GM18951 (cell line): Measurements from ENCODE around the gene ADK.

Experiments used
- POLR2A ChIP-seq: IDR thresholded peaks from 4 replicates; pipeline ENCODE4 v1.6.1; 2011; ENCODE audit warnings: mild to moderate bottlenecking; ENCODE audit not compliant: insufficient read length, insufficient read depth; ENCODE audit errors: extremely low read depth
- in situ Hi-C: fragments of 300-500 bp; cut with MboI; formaldehyde crosslinking; loops from one replicate; pipeline ENCODE4 v1.12.0; 2022; ENCODE audit warnings: low sequenced_read_pairs, mixed read lengths, inconsistent platforms; ENCODE audit not compliant: unreplicated experiment

Gene ADK

DNA sequence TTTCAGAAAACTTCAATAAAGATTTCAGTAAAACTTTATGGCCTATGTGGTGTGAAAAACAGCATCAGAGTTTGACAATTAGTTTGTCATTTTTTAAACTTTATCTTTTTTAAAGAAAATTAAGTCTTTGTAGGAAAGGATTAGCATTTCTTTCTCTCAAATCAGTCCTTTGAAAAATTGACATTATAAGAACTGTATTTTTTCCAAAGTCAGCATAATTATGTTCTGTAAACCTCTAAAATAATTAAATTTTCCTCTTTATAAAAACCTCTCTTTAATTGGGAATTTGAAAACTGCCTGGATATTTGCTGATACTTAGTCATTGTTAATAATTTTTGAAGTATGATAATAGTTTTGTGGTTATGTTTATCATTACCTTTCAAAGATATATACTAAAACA is 448.7 kb downstream of the ADK start:
- no peak for TF ChIP-seq POLR2A
- in situ Hi-C loops: no loop called here

DNA sequence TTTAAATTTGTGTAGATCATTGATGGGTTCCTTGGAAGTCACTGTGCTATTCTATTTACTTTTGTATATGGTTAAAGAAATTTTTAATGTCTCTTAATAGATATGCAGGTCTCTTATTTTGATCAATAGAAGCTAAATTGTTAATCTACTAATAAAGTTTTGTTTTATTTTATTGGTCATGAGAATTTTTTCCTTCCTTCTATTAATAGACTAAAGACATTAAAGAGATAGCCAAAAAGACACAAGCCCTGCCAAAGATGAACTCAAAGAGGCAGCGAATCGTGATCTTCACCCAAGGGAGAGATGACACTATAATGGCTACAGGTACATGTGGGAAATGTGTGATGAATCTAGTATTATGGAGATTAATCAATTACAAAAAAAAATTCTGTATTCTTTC is 449.1 kb downstream of the ADK start:
- TF ChIP-seq POLR2A: no peak
- in situ Hi-C loops: no loop called here

DNA sequence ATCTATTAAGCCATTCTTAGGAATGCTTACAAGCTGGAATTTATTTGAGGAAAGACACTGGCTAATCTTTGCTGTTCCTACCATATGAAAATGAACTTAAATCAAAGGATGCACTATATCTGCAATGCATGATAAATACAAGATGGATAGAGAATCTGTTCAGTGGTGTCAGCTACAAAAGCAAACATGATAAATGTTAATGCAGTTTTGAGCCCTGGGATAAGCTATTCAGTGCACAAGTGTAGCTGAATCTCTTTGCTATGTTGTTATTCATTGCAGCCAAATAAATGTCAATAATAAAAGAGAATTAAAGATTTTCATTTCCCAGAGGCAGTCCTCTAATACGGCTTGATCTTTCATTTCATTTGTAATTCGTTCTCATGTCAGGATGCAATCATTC is 451.6 kb downstream of the ADK start:
- in situ Hi-C loops: no loop called here
- no peak for TF ChIP-seq POLR2A

DNA sequence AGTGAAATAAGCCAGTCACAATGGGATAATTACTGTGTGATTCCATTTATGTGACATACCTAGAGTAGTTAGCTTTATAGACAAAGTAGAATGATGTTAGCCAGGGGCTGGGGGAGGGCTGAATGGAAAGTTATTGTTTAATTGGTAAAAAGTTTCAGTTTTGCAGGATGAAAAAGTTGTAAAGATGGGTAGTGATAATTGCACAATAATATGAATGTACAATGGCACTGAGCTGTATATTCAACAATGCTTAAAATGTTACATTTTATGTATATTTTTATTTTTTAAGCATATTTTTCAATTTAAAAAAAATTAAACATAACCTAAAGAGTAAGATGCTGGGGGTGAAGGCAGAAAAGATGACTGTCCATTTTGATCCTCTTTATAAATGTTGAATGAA is 459.3 kb downstream of the ADK start:
- no peak for TF ChIP-seq POLR2A
- in situ Hi-C loops: no loop called here

DNA sequence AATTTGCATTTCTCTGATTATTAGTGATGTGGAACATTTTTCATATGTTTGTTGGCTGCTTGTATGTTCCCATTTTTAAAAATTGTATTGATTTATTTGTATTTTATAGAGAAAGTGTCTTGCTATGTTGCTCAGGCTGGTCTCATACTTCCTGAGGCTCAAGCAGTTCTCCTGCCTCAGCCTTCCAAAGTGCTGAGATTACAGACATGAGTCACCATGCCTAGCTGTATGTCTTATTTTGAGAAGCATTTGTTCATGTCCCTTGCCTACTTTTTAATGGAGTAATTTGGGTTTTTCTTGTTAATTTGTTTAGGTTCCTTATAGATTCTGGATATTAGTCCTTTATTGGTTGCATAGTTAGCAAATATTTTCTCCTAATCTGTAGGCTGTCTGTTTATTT is 461.2 kb downstream of the ADK start:
- in situ Hi-C loops: no loop called here
- no peak for TF ChIP-seq POLR2A

DNA sequence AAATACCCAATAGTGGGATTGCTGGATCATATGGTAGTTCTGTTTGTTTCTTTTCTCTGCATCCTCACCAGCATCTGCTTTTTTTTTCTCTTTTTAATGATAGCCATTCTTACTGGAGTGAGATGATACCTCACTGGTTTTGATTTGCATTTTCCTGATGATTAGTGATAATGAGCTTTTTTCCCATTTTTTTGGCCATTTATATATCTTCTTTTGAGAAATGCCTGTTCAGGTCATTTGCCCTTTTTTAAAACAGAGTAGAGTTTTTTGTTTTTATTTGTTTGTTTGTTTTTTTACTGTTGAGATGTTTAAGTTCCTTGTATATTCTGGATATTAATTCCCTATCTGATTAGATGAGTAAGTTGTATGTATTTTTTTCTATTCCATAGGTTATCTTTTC is 469.6 kb downstream of the ADK start:
- TF ChIP-seq POLR2A: no peak
- in situ Hi-C loops: no loop called here

DNA sequence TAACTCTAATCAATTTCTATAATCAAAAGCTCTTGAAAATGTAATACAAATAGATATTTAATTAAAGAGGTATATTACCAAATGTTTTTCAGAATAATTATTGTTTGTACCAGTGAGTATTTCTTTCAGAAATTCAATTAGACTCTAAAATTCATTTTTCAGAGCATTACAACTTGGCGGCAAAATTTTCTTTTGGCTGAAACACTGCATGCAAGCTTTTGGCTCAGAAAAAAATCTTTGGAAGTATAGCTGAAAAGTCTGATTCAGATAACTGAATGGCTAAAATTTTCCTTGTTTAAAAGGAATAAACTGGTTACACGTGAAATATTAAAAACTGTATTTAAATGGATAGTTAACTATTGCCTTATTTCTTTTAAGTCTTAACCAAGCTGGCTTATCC is 472.8 kb downstream of the ADK start:
- in situ Hi-C loops: no loop called here

DNA sequence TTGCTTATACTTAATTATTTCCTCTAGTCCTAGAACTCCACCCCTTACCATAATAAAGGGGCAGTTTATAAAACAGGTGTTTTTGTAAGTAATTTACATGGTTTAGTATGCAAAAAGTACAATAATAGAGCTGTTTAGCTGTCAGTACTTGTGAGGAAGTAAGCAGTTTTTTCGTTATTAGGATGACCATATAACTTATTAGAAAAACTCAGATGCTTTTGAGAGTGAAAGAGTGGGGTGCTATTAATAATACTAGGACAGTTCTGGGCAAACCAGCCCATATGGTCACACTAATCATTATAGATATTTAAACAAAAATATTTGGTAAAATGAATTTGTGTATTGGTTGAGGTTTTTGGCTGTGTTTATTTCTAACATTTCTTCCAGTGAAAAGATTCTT is 473.5 kb downstream of the ADK start:
- TF ChIP-seq POLR2A: no peak
- in situ Hi-C loops: no loop called here

More for the DNA sequence above, 472.8 kb downstream of the ADK start:
- no peak for TF ChIP-seq POLR2A

DNA sequence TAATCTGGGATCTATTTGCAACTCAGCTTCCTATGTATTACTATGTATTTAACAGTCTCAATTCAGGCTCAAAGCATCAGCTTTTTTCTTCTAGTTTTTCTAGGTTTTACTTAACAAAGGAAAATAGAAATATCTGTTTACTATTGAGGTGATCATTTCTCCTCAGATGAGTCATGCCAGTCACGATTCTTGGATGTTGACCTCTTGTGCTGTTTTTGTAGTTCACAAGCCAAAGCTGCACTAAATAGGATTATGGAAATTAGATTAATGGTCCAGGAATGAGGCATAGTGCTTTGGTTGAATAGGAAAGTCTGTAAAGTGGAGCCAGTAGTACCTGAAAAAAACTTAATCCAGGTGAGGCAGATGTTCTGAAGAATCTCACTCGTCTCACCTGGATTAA is 477.1 kb downstream of the ADK start:
- in situ Hi-C loops: no loop called here
- TF ChIP-seq POLR2A: no peak

DNA sequence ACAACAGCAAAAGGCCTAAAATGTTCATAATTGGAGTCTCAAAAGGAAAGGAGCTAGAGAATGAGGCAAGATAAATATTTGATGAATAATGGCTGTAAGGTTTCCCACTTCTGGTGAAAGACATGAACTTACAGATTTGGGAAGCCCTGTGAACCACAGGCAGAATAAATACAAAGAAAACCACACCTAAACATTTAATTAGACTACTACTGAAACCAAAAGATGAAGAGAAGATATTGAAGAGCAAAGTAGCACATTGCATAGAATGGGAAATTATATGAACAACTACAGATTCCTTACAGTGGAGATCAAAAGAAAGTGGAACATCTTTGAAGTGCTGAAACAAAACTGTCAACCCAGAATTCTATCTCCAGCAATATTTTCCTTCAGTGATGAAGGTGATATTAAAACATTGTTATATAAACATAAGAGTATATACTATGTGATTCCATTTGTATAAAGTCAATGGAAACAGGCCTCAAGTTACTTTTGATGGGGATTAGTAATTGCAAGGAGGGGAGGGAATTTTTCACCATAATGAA is 484.0 kb downstream of the ADK start:
- in situ Hi-C loops: no loop called here
- TF ChIP-seq POLR2A: no peak

DNA sequence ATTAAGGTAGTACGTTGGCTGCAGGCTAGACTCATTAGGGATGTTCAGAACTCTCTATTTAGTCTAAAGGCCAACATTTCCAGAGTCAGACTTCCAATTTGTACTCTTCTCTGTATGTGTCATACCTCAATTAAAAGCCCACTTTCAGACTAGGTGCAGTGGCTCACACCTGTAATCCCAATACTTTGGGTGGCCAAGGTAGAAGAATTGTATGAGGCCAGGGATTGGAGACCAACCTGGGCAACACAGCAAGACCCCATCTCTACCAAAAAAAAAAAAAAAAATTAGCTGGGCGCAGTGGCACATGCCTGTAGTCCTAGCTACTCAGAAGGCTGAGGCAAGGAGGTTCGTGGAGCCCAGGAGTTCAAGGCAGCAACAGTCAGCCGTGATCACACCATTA is 484.6 kb downstream of the ADK start:
- in situ Hi-C loops: no loop called here
- TF ChIP-seq POLR2A: no peak

DNA sequence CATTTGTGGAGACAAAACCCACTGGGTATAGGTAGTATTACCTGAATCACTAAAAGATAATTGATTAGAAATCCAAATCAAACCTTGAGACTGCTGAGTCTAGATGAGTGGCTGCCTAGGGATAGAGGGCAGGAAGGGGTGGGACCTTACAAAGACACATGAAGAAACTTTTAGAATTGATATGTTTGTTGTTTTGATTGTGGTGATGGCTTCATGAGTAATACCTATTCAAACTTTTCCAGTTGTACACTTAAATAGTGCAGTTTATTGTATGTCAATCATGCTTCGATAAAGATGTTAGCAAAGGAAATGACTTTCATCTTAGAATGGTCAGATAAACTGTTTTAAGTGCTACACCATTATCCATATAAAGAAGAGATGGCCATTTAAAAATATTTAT is 486.7 kb downstream of the ADK start:
- no peak for TF ChIP-seq POLR2A
- in situ Hi-C loops: no loop called here

DNA sequence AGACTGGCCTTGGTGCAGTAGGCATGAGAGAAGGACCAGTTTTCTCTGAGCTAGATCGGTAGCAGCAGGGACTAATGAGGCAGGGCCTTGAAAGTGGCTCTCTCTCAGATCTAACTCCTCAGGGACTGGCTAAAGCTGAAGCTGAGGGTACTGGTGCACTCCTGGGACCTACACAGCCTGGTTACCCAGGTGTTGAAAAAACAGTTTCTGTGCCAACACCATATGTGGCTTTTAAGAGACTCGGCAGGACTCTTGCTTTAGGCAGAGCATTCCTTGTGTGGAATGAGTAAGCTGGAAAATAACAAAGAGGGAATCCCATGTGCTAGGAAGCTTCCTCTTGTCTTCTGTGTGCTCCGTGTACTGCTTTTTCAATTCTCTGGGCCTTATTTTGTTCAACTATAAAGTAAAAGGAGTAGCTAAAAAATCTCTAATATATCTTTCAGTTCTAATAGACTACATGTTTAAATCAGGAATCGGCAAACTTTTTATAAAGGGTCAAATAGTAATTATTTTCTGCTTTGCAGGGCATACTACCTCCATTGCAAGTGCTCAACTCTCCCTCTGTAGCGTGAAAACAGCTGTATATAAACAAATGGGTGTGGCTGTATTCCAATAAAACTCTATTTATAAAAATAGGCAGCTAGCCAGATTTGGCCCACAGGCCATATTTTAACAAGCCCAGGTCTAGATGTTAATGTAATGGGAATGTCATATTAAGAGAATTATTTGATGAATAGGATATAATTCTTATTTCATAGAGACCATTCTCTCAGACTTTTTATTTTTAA is 489.3 kb downstream of the ADK start:
- in situ Hi-C loops: no loop called here
- TF ChIP-seq POLR2A: no peak

DNA sequence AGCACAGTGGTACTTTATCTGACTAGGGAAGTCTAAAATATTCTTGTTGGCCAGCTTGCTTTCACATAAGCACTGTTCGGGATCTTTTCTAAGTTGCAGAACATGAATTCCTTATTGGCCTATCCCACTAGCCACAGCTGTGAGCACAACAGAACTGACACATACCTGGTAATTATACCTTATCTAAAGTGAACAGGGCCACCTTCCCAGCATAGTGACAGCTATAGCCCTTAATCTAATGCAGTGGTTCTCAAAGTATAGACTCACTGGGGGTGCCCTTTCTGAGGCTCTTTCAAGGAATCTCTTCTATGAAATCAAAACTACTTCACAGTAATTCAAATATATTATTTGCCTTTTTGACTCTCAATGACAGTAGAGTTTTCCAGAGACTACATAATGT is 490.6 kb downstream of the ADK start:
- in situ Hi-C loops: no loop called here
- TF ChIP-seq POLR2A: no peak
